Nephron (organoid): ENCODE data around the gene PPP1R3C.

Experiments
- H3K27ac Mint-ChIP-seq, 3 experiments: 2 replicates each; pipeline ENCODE4 v1.8.0; 2020; ENCODE audit warnings: mixed read lengths in 3 of 3, mild to moderate bottlenecking in 2 of 3, moderate library complexity in 1 of 3
- H3K27me3 Mint-ChIP-seq: 2 replicates; pipeline ENCODE4 v1.8.0; 2021; ENCODE audit warnings: low read depth, mild to moderate bottlenecking, moderate library complexity, mixed read lengths
- H3K36me3 Mint-ChIP-seq: 2 replicates; pipeline ENCODE4 v1.8.0; 2020; ENCODE audit warnings: low read depth, mixed read lengths
- H3K4me1 Mint-ChIP-seq: 2 replicates; pipeline ENCODE4 v1.8.0; 2020; ENCODE audit warnings: mixed read lengths
- H3K4me3 Mint-ChIP-seq, 3 experiments: 2 replicates each; pipeline ENCODE4 v1.8.0; 2020; ENCODE audit warnings: mild to moderate bottlenecking in 3 of 3, mixed read lengths in 3 of 3, moderate library complexity in 2 of 3
- H3K9me3 Mint-ChIP-seq: 2 replicates; pipeline ENCODE4 v1.8.0; 2020; ENCODE audit warnings: mixed read lengths
- TF ChIP-seq, protein P1 (sequence below), 3 experiments: fragments of 200-600 bp; sonication (generic); IDR thresholded peaks; one replicate each; pipeline ENCODE4 v1.5.0; 2021; ENCODE audit warnings: antibody characterized with exemption in 3 of 3; ENCODE audit not compliant: unreplicated experiment in 3 of 3

Gene PPP1R3C

DNA sequence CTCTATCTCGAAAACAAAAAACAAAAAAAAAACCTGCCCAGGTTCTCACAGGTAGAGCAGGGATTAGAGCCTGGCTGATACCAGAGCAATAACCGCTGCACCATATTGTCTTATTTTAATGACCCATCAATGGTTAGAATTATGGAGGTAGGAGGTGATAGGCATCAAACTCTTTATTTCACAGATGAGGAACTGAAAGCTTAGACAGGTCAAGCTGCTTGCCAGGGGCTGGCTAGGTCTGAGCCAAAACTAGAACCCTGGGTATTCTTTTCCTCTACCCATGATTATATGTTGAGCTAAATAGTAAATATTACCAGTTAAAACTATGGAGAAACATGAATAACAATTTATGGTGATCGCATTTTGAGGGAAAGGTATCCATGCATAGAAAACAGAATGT lies 2.0 kb upstream of the PPP1R3C start:
- TF ChIP-seq, protein P1, sequence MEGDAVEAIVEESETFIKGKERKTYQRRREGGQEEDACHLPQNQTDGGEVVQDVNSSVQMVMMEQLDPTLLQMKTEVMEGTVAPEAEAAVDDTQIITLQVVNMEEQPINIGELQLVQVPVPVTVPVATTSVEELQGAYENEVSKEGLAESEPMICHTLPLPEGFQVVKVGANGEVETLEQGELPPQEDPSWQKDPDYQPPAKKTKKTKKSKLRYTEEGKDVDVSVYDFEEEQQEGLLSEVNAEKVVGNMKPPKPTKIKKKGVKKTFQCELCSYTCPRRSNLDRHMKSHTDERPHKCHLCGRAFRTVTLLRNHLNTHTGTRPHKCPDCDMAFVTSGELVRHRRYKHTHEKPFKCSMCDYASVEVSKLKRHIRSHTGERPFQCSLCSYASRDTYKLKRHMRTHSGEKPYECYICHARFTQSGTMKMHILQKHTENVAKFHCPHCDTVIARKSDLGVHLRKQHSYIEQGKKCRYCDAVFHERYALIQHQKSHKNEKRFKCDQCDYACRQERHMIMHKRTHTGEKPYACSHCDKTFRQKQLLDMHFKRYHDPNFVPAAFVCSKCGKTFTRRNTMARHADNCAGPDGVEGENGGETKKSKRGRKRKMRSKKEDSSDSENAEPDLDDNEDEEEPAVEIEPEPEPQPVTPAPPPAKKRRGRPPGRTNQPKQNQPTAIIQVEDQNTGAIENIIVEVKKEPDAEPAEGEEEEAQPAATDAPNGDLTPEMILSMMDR (IDR thresholded peaks at IDR 0.05; ENCODE audit: unreplicated experiment in 3 of 3): no peak
- Mint-ChIP-seq H3K27me3 (peaks cover 4% of the 10 kb centered on the region), H3K27ac (peak overlapping the region in 2 of 3 experiments; percentile 70 to 84), H3K4me1 (peaks cover 41% of the 10 kb centered on the region), H3K4me3 (peak overlapping the region in 1 of 3 experiments; percentile 74), H3K9me3 (peaks cover 6% of the 10 kb centered on the region), H3K36me3 (peaks cover 16% of the 10 kb centered on the region)

DNA sequence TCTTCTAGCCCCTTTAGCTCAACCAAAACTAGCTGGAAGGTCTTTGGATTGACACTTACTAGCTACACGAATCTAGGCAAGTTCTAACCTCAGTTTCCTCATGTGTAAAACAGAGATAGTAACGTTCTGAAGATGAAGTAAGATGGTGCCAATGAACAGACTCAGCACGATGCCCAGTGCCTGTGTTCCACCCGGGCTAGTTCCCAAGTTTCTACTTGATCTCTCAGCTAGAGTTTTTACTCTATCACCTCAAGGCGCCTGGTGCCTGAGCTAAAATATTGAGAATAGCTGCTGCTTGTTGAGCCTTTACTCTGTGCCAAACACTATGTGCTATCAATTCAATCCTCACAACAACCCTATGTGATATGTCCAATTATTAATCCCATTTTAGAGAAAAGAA lies 1.4 kb upstream of the PPP1R3C start:
- Mint-ChIP-seq H3K27me3 (peaks cover 4% of the 10 kb centered on the region), H3K27ac (no peak overlapping the region), H3K4me1 (peaks cover 47% of the 10 kb centered on the region), H3K9me3 (peaks cover 6% of the 10 kb centered on the region), H3K36me3 (peaks cover 22% of the 10 kb centered on the region), H3K4me3 (peak overlapping the region in 2 of 3 experiments; percentile 14 to 67)
- TF ChIP-seq, protein P1 (IDR thresholded peaks at IDR 0.05; ENCODE audit: unreplicated experiment in 3 of 3): no peak

DNA sequence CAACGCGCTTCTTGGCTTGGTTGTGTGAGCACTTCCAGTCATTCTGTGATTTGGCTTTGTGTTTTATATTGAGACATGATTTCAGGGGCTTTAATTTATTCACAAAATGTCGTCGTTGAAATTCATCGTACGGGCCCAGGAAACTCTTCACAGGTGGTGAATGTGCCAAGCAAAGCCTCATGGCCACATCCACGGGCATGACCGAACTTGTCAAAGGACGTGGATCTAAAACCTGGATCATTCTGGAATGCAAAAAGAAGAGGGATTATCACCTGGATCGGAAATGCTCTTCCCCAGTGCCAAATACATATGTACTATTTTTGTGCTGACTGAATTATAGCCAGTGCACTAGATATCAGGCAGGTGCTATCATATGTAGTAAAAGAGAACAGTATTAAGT lies 2.2 kb downstream of the PPP1R3C start:
- H3K27ac Mint-ChIP-seq: peak overlapping the region in 1 of 3 experiments; percentile 96
- H3K9me3 Mint-ChIP-seq: peaks cover 6% of the 10 kb centered on the region
- peaks cover 4% of the 10 kb centered on the region for H3K27me3 Mint-ChIP-seq
- H3K36me3 Mint-ChIP-seq: peaks cover 48% of the 10 kb centered on the region
- peaks cover 68% of the 10 kb centered on the region for H3K4me1 Mint-ChIP-seq
- TF ChIP-seq, protein P1 (IDR thresholded peaks at IDR 0.05; ENCODE audit: unreplicated experiment in 3 of 3): no peak
- H3K4me3 Mint-ChIP-seq: peak overlapping the region; percentile 23 to 87 (median 84)

DNA sequence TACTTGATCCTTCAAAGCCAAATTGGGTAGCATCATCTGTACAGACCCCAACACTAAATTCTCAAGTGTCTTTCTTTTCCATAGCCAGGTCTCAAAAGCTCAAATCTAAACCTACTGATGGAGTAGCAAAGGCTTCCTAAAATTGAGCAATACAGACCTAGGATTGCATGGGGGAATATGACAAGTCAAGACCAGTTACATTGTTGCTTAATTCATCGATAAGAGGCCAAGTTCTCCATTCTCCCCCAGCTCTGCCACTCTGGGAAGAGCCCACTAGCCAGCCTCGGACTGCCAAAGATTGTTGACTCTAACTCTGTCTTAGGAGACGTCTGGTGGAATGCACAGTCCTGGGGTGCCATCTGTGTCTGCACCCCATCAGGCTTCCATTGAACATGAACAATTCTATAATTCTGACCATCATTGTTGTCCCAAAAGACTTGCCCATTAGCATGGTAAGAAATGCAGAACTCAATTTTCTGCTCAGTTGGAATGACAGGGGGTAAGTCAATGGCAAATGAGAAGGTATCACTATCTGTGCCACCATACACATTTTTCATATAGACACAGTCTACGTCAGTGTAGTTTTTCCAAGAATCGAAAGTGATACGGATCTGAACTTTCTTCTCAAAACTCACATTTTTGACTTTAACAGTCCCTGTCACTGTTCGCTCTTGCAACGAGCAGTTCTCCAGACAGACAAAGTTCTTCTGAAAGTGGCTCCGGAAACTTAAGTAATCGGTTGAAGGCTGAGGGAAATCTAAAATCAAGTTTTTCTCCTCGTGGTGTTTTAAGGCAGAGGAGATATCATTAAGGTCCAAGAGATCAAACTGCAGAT lies 2.9 kb downstream of the PPP1R3C start:
- Mint-ChIP-seq H3K4me3 (peak overlapping the region; percentile 46 to 87 (median 84)), H3K9me3 (peaks cover 7% of the 10 kb centered on the region), H3K27ac (no peak overlapping the region), H3K4me1 (peaks cover 62% of the 10 kb centered on the region), H3K36me3 (peaks cover 55% of the 10 kb centered on the region), H3K27me3 (peaks cover 4% of the 10 kb centered on the region)
- TF ChIP-seq, protein P1 (IDR thresholded peaks at IDR 0.05; ENCODE audit: unreplicated experiment in 3 of 3): no peak

DNA sequence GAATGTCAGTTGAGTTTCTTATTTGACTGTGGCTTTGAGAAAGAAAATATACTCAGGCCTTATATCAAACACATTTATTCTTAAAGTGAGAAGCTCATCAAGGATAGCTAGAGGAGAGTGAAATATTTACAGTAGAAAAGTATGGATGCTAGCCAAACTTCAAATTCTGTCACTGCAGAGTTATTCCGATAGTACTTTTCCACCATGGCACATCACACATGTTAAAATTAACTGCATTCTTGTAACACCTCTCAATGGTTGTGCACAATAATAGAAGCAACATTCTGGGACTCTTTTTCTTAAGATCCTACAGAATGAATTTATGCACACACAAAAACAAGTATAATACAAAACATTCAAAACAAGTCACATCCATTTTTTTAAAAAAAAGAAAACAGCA lies 4.5 kb downstream of the PPP1R3C start:
- no peaks in the 10 kb centered on the region for H3K27me3 Mint-ChIP-seq
- TF ChIP-seq, protein P1 (IDR thresholded peaks at IDR 0.05; ENCODE audit: unreplicated experiment in 3 of 3): no peak
- peaks cover 59% of the 10 kb centered on the region for H3K4me1 Mint-ChIP-seq
- peak overlapping the region in 2 of 3 experiments; percentile 43 to 70 for H3K27ac Mint-ChIP-seq
- H3K9me3 Mint-ChIP-seq: peaks cover 14% of the 10 kb centered on the region
- H3K4me3 Mint-ChIP-seq: peak overlapping the region in 2 of 3 experiments; percentile 66 to 87
- H3K36me3 Mint-ChIP-seq: peaks cover 63% of the 10 kb centered on the region
